RWPE2 (cell line): Measurements from ENCODE around the gene USH2A.

Source experiments
- ATAC-seq: fragments of 200-7000 bp; cut with Tn5 transposase; 3 replicates; pipeline ENCODE4 v1.9.1; 2021; ENCODE audit warnings: low read depth
- DNase-seq: peaks from one replicate; pipeline ENCODE4 v3.0.0-alpha.2; 2020; ENCODE audit warnings: low spot score
- H3K27ac ChIP-seq: fragments of 450-650 bp; 2 replicates; pipeline ENCODE4 v1.5.1; 2017; ENCODE audit warnings: mild to moderate bottlenecking; ENCODE audit not compliant: poor library complexity, severe bottlenecking
- H3K27me3 ChIP-seq: fragments of 250-450 bp; sonication (Bioruptor Pico); 2 replicates; pipeline ENCODE4 v1.5.1; 2021; ENCODE audit warnings: mild to moderate bottlenecking, moderate library complexity; ENCODE audit not compliant: insufficient read depth, poor library complexity, severe bottlenecking
- H3K36me3 ChIP-seq: fragments of 250-450 bp; sonication (Bioruptor Pico); 2 replicates; pipeline ENCODE4 v1.5.1; 2020; ENCODE audit warnings: low read depth, mild to moderate bottlenecking, moderate library complexity
- H3K4me1 ChIP-seq: fragments of 250-450 bp; sonication (Bioruptor Pico); 2 replicates; pipeline ENCODE4 v1.5.1; 2021; ENCODE audit warnings: mild to moderate bottlenecking, moderate library complexity; ENCODE audit not compliant: insufficient read depth, poor library complexity, severe bottlenecking
- H3K4me3 ChIP-seq: fragments of 250-450 bp; sonication (Bioruptor Pico); 2 replicates; pipeline ENCODE4 v1.5.1; 2021; ENCODE audit warnings: mild to moderate bottlenecking, moderate library complexity; ENCODE audit not compliant: severe bottlenecking
- H3K9me3 ChIP-seq: fragments of 250-450 bp; sonication (Bioruptor Pico); 2 replicates; pipeline ENCODE4 v1.5.1; 2021; ENCODE audit warnings: mild to moderate bottlenecking, moderate library complexity; ENCODE audit not compliant: severe bottlenecking
- CTCF ChIP-seq: fragments of 450-650 bp; IDR thresholded peaks from one replicate; pipeline ENCODE4 v1.5.1; 2017; ENCODE audit warnings: mild to moderate bottlenecking, moderate library complexity; ENCODE audit not compliant: poor library complexity, severe bottlenecking

The USH2A gene

GRCh38 chr1:215987092-215987875, 436.0 kb downstream of the USH2A start:
- ATAC-seq (no peak), DNase-seq (no peak)

GRCh38 chr1:215986401-215986800, 436.8 kb downstream of the USH2A start:
- Histone ChIP-seq H3K9me3 (no peaks in the 10 kb centered on the region), H3K4me3 (no peak overlapping the region), H3K36me3 (no peaks in the 10 kb centered on the region), H3K27ac (no peak overlapping the region), H3K4me1 (no peaks in the 10 kb centered on the region), H3K27me3 (no peaks in the 10 kb centered on the region)
- no peak for DNase-seq
- no peak for ATAC-seq
- no peak for TF ChIP-seq CTCF

More at GRCh38 chr1:215987092-215987875, 436.0 kb downstream of the USH2A start:
- H3K4me1 ChIP-seq: no peaks in the 10 kb centered on the region
- H3K36me3 ChIP-seq: no peaks in the 10 kb centered on the region
- no peak overlapping the region for H3K27ac ChIP-seq
- no peak for TF ChIP-seq CTCF
- no peaks in the 10 kb centered on the region for H3K9me3 ChIP-seq
- H3K4me3 ChIP-seq: no peak overlapping the region
- H3K27me3 ChIP-seq: no peaks in the 10 kb centered on the region

GRCh38 chr1:215983680-215984079, 439.6 kb downstream of the USH2A start:
- TF ChIP-seq CTCF: no peak

GRCh38 chr1:215971793-215972441, 451.3 kb downstream of the USH2A start:
- no peak for ATAC-seq

More at GRCh38 chr1:215983680-215984079, 439.6 kb downstream of the USH2A start:
- Histone ChIP-seq H3K36me3 (no peaks in the 10 kb centered on the region), H3K27ac (no peak overlapping the region), H3K4me3 (no peak overlapping the region), H3K9me3 (no peaks in the 10 kb centered on the region), H3K27me3 (no peaks in the 10 kb centered on the region), H3K4me1 (no peaks in the 10 kb centered on the region)
- ATAC-seq (no peak), DNase-seq (no peak)

More at GRCh38 chr1:215971793-215972441, 451.3 kb downstream of the USH2A start:
- Histone ChIP-seq H3K9me3 (no peaks in the 10 kb centered on the region), H3K4me1 (no peaks in the 10 kb centered on the region), H3K27ac (no peak overlapping the region), H3K4me3 (no peak overlapping the region), H3K27me3 (no peaks in the 10 kb centered on the region), H3K36me3 (no peaks in the 10 kb centered on the region)
- no peak for DNase-seq
- TF ChIP-seq CTCF: no peak
